Left lobe of liver (tissue), 2 donors: ENCODE results near the gene MYBBP1A. TPM values are rescaled to one million over a fixed set of nuclear protein-coding genes. Genes with fewer than 3 reads are reported as not detected.
"Not testable (repeated sequence)": the region's sequence is repeated elsewhere in the genome, so short reads cannot be mapped to it uniquely, and the experiment has no call there.

Experiments
- ATAC-seq: fragments of 200-7000 bp; cut with Tn5 transposase; one replicate; pipeline ENCODE4 v1.9.1; 2020; ENCODE audit warnings: mild to moderate bottlenecking, moderate library complexity
- DNase-seq: peaks from one replicate; pipeline ENCODE4 v3.0.0-alpha.2; 2020; ENCODE audit warnings: low spot score
- total RNA-seq: library from RNA; stranded (reverse); gene quantifications from one replicate; pipeline ENCODE4 v1.2.1, GENCODE V29; 2021
- donor health status: DM: no; HTN: no; CAD: no; lungs with moderate emphysema.
- donor health status: DM: no; HTN: yes; CAD: no.

MYBBP1A gene
- total RNA-seq, 1 donor from 2014 or later: 18.5 TPM

DNA sequence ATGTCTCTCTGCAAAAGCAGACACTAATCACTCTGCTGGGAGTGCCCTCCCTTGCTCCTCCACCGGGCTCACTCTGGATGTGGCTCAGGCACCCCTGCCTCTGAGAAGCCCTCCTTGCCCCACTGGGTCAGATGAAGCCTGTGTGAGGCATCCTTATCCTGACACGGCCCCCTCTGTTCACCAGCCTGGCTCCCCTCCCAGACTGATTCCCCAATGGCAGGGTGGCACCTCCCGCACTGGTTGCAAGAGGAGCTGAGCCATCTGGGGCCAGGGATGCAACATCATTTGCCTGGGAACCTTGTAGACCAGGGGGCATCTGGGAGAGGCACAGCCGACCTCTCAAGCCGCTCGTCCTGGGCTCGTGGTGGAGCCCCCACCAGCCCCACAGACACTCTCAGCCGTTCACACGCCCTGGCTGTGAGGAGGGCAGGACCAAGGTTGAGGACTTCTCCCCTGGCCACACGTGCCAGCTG is 35.8 kb upstream of the MYBBP1A start:
- no peak for DNase-seq
- no peak for ATAC-seq

GRCh38 chr17:4590042-4590441 is 34.9 kb upstream of the MYBBP1A start:
- not testable (repeated sequence) for DNase-seq, ATAC-seq

- no peak for DNase-seq
- ATAC-seq: no peak
These were observed 33.9 kb upstream of the MYBBP1A start for GRCh38 chr17:4588898-4589625.

DNA sequence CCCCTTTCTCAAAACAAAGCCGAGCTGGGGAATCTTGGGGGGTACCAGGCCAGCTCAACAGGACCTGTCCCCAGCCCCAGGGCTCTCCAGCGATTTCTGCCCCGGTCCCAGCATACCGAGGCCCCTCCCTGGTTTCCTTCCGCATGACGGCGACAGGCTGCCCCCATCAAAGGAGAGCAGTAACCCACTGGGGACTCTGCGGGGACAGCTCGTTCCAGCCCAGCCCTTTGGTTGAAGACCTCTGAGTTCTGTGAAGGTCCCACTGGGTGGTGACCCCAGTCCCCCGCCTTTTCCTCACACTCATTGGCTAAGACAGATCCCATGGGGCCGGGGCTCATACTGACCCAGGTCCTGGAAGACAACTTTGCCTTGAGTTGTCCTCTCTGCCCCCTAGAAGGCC is 33.2 kb upstream of the MYBBP1A start:
- ATAC-seq: no peak
- DNase-seq: no peak

- DNase-seq (no peak), ATAC-seq (peak; percentile 6)
These were observed 32.6 kb upstream of the MYBBP1A start for GRCh38 chr17:4587803-4588202.

DNA sequence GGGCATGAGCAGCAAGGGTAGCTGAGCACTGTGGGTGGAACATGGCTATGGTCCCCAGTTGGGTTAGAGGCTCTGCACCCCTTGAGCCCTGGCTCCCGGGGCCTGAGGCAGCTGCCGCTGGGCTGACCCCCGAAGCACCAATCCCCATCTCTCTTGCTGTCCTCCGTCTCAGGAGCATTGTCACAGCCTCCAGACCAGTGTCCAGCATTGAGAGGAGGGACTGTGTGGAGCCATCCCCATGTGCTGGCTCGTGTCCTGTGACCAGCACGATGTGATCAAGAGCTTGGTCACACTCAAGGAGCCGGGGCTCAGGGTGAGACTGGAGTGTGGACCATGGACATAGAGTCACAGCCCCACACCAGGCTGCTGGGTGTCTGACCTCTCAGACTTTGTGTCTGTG is 32.0 kb upstream of the MYBBP1A start:
- ATAC-seq (no peak), DNase-seq (no peak)

GRCh38 chr17:4586043-4586442 is 30.9 kb upstream of the MYBBP1A start:
- DNase-seq: no peak
- ATAC-seq: no peak

DNA sequence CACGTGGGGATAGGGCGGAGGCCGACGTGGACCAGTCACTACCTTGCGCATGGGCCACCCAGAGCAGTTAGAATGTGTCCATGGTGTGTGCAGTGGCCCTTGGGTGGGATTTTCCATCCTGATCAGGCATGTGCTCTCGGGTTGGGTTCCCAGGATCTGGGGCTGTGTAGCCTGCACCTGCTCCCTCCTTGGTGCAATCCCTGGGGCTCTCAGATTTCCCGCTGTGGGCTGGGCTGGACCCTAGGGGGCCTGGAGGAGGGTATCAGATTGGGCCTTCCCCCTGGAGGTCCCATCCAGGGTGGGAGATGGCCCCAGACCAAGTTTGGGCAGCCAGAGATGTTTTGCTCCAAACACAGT is 30.4 kb upstream of the MYBBP1A start:
- no peak for DNase-seq

GRCh38 chr17:4584917-4585637 is 29.9 kb upstream of the MYBBP1A start:
- ATAC-seq: no peak

More for the DNA sequence above, 30.4 kb upstream of the MYBBP1A start:
- no peak for ATAC-seq

DNA sequence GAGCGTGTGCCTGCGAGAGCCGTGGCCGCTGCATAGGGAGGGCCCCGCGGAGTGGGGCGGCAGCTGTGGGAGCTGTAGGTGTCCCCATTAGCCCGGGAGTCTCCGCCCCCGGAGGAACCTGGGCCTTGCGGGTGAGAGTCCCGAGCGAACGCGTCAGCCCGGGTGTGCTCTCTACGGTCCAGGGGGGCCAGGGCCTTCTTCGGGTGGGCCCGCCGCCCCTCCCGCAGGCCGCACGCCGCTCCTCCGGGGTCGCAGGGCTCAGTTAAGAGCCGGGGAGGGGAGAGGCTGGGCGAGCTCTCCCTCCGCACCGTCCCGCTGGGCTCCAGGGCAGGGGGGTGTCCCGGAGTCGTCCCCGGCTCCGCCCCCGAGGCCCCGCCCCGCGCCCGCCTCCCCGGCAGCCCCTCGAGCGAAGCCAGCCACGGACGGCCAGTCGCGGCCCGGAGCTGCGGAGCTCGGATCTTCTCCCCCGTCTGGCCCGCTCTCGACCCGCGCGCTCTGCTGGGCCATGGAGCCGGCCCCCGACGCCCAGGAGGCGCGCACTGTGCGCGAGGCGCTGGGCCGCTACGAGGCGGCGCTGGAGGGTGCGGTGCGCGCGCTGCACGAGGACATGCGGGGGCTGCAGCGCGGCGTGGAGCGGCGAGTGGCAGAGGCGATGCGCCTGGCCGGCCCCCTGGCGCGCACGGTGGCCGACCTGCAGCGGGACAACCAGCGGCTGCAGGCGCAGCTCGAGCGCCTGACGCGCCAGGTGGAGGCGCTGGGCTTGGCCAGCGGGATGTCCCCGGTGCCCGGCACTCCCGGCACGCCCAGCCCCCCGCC is 29.1 kb upstream of the MYBBP1A start, which contains the start of gene SMTNL2:
TSS of gene SMTNL2 (plus strand) at position 429 of the 816 bp plus-strand sequence. CDS start at position 506, 77 bp downstream.
- ATAC-seq (peak; percentile 46), DNase-seq (no peak)

More at GRCh38 chr17:4584917-4585637, 29.9 kb upstream of the MYBBP1A start:
- DNase-seq: no peak

DNA sequence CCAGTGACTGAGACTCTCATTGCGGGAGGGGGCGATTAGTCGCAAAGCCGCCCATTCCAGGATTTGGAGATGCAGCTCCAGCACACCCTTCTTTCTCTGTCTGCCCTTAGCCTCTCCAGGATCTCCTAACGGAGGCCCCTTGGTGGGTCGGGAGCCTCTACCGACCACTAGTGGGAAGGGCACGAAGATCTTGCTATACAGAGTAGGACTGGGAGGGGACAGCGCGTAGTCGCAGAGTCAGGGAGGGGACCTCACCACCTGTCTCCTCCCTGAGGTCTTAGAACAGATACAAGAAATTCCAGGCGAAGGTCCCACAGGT is 28.6 kb upstream of the MYBBP1A start:
- peak; percentile 19 for ATAC-seq
- no peak for DNase-seq

DNA sequence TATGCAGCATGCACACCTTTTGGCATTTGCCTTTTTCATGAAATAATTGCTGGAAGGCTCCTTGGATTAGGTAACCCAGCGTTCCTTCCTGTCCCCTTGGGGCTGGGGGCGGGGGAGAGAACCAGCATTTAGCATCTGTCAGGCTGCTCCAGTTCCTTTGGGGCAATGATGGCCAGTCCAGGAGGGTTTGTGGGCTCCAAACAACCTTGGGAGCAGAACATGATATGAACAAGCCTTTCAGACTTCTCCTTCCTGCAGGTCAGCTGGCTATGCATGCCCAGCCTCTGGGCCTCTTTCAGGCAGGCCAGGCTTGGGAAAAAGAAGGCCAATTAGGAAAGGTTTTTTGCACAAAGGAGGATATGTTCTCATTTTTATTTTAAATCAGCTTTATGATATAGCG is 28.0 kb upstream of the MYBBP1A start:
- DNase-seq (no peak), ATAC-seq (no peak)

DNA sequence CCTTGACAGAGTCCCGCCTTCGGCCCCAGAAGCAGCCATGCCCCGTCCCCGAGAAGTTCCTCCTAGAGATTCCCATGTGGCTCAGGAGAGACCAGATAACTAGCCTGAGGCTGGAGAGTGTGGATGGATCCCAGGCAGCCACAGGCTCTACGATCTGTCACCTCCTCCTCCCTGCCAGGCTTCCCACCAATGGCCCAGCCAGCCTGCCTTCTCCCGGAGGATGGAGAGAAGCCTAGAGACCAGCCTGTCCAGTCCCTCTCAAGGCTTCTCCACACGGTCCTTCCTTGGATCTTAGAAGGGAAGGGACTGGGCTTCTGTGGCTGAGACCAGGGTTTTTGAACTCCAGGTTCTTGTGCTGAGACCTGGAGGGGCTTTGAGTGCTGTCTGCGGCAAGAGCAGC is 27.5 kb upstream of the MYBBP1A start:
- no peak for ATAC-seq

GRCh38 chr17:4582101-4582501 is 26.9 kb upstream of the MYBBP1A start:
- DNase-seq (no peak), ATAC-seq (no peak)

More for the DNA sequence above, 27.5 kb upstream of the MYBBP1A start:
- DNase-seq: no peak

DNA sequence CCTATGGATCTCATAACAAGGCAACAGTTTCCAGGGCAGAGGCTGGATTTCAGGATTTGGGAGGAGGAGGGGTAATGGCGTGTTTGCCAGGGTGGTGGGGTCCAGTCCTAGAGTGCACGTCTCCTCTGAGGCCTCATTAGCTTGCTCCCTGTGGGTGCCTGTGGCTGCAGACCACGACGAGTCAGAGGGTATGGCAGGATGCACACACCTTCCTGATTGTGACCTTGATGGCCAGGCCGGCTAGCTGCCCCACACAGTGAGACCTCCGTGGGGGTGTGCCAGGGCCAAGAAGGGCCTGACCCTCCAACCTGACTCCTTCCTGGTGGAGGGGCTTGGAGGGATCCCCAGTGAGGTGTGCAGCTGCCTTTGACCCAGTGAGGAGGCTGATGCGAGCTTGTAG is 25.1 kb upstream of the MYBBP1A start:
- ATAC-seq (no peak), DNase-seq (no peak)

DNA sequence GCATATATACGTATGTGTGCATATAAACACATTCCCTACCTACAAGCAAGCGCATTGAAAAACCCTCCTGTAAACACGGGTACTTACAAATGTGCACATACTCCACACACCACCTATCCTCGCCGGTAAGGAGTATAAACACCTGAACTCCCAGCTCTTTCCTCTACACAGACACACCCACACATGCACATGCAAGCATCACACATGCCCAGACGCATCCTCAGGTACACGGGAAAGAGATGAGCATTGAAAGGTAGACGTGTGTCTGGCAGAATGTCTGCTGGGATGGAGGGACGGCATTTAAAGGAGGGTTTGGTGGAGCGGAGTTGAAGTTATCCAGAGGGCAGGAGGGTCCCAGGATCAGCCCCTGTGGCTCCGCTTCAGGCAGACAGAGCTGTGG is 24.5 kb upstream of the MYBBP1A start:
- ATAC-seq (no peak), DNase-seq (no peak)

- DNase-seq: not testable (repeated sequence)
These were observed 23.2 kb upstream of the MYBBP1A start for GRCh38 chr17:4578349-4578748.

DNA sequence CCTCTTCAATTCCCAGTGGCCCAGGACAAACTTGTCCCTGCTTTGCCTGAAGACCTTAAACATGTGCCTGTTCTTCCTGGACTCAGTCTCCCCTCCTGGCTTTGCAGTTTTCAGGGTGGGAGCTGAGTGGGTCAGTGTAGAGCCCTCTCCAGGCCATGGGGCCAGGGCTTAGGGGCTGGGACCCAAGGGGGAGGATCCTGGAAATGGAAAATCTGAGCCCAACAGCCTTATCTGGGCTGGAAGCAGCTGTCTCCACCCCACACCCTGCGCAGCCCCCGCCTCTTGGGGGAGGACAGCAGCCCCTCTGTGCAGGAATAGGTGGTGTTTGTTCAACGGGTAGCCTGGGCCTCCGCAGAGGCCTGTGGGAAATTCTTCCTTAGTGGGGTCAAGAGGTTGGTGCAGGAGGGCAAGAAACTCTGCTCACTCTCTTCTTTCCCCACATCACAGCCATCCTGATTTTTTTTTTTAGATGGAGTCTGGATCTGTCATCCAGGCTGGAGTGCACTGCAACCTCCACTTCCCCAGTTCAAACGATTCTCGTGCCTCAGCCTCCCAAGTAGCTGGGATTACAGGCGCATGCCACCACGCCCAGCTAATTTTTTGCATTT is 22.3 kb upstream of the MYBBP1A start:
- ATAC-seq (no peak), DNase-seq (no peak)

More at GRCh38 chr17:4578349-4578748, 23.2 kb upstream of the MYBBP1A start:
- not testable (repeated sequence) for ATAC-seq

DNA sequence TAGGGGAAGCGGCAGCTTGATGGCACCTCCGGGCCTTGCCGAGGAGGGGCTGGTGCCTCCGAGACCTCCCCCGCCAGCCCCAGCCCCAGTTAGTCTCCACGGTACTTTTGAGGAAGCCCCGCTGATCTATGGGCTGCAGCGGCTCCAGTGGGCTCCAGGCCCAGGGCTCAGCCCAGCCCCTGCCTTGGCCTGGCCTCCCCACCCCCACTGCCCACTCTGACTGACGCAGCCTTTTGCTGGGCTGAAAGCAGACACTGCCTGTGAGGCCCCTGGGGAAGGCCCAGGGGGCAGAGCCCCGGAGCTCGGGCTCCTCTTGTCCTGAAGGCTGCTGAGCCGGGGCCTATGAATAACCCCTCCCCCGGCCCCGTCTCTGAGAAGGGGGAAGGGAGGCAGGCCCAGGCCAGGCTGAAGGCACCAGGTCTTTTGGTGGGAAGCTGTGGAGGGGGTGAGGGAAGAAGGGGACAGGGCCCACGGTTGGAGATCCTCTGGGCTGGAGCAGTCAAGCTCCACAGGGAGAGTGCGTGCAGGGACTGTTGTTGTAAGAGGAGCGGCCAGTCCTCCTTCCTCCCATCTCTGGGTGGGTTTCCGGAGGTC is 21.6 kb upstream of the MYBBP1A start:
- no peak for ATAC-seq
- no peak for DNase-seq

DNA sequence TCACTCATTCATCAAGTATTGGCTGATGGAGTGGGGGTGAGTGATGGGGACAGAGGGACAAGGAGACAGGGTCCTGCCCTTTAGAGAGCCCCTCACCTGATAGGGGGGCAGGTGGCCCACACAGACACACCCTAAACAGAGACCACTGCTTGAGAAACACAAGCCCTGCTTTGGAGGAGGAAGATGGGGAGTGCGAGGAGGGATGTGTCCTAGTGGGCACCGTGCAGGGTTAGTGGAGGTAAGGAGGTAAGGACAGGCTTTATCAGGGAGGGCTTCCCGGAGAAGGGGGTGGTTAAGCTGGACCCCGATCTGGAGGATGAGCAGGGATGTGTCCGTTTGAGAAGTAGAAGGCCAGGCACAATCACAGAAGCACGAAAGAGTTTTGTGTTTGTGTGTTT is 21.0 kb upstream of the MYBBP1A start:
- no peak for DNase-seq
- no peak for ATAC-seq
